ENCODE measurements around the gene TMEM174. TPM values are rescaled to one million over a fixed set of nuclear protein-coding genes. Genes with fewer than 3 reads are reported as not detected.

Gene TMEM174
- total RNA-seq, 1 donor from 2014 or later = not detected

DNA sequence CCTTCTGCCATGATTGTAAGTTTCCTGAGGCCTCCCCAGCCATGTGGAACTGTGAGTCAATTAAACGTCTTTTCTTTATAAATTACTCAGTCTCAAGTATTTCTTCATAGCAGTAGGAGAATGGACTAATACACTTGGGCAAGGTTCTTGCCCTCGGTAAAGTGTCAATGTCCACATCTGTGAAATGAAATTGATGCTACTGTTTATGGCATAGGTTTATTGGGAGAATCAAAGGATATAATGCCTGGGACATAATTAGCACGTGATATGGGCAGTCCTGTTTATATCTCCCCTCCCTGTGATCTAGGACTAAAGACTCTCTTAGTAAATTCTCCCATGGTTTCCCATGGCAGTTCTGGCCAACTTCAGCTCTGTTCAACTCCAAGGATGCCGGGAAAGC lies 19.4 kb downstream of the TMEM174 start:
- Histone ChIP-seq H3K79me2 (ENCODE audit: low read depth) (no peaks in the 10 kb centered on the region), H4K20me1 (ENCODE audit: low read depth) (no peaks in the 10 kb centered on the region), H3K27ac (no peak overlapping the region), H3K27me3 (no peaks in the 10 kb centered on the region), H3K4me3 (no peak overlapping the region), H3K4me2 (no peak overlapping the region), H3K4me1 (no peaks in the 10 kb centered on the region), H3K9me3 (ENCODE audit: low read depth) (no peaks in the 10 kb centered on the region), H3K9ac (no peak overlapping the region), H3K36me3 (no peaks in the 10 kb centered on the region), H3F3A (ENCODE audit: low read depth) (no peaks in the 10 kb centered on the region), H2AFZ (replicated peaks) (no peak overlapping the region)
- DNase-seq (ENCODE audit: low spot score) = no peak
- no peaks in the 10 kb centered on the region for H3K4me1 Mint-ChIP-seq
- no peaks in the 10 kb centered on the region for H3K9me3 Mint-ChIP-seq
- TF ChIP-seq EZH2phosphoT487 (IDR thresholded peaks at IDR 0.05) (no peak), EZH2 (IDR thresholded peaks at IDR 0.05) (no peak)
- TF ChIP-seq, protein P1, sequence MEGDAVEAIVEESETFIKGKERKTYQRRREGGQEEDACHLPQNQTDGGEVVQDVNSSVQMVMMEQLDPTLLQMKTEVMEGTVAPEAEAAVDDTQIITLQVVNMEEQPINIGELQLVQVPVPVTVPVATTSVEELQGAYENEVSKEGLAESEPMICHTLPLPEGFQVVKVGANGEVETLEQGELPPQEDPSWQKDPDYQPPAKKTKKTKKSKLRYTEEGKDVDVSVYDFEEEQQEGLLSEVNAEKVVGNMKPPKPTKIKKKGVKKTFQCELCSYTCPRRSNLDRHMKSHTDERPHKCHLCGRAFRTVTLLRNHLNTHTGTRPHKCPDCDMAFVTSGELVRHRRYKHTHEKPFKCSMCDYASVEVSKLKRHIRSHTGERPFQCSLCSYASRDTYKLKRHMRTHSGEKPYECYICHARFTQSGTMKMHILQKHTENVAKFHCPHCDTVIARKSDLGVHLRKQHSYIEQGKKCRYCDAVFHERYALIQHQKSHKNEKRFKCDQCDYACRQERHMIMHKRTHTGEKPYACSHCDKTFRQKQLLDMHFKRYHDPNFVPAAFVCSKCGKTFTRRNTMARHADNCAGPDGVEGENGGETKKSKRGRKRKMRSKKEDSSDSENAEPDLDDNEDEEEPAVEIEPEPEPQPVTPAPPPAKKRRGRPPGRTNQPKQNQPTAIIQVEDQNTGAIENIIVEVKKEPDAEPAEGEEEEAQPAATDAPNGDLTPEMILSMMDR (IDR thresholded peaks at IDR 0.05) = no peak
- no peak overlapping the region for H3K27ac Mint-ChIP-seq
- no peaks in the 10 kb centered on the region for H3K36me3 Mint-ChIP-seq
- no peak overlapping the region for H3K4me3 Mint-ChIP-seq
- H3K27me3 Mint-ChIP-seq (ENCODE audit: insufficient read depth, low read depth) = peaks cover 12% of the 10 kb centered on the region

GRCh38 chr5:73193592-73193991 lies 20.6 kb downstream of the TMEM174 start:
- TF ChIP-seq, protein P1 (IDR thresholded peaks at IDR 0.05) = no peak
- TF ChIP-seq EZH2 (IDR thresholded peaks at IDR 0.05) (no peak), EZH2phosphoT487 (IDR thresholded peaks at IDR 0.05) (no peak)
- no peaks in the 10 kb centered on the region for H3K27me3 ChIP-seq
- H3F3A ChIP-seq (ENCODE audit: low read depth) = no peaks in the 10 kb centered on the region
- no peak overlapping the region for H3K9ac ChIP-seq
- no peak overlapping the region for H3K4me3 ChIP-seq
- no peak overlapping the region for H3K4me2 ChIP-seq
- H3K27ac ChIP-seq = no peak overlapping the region
- Mint-ChIP-seq H3K9me3 (no peaks in the 10 kb centered on the region), H3K4me1 (no peaks in the 10 kb centered on the region), H3K4me3 (no peak overlapping the region), H3K27me3 (ENCODE audit: insufficient read depth, low read depth) (peaks cover 11% of the 10 kb centered on the region), H3K36me3 (no peaks in the 10 kb centered on the region), H3K27ac (no peak overlapping the region)
- no peaks in the 10 kb centered on the region for H4K20me1 ChIP-seq (ENCODE audit: low read depth)
- H3K4me1 ChIP-seq = no peaks in the 10 kb centered on the region
- no peak overlapping the region for H2AFZ ChIP-seq (replicated peaks)
- no peaks in the 10 kb centered on the region for H3K36me3 ChIP-seq
- no peaks in the 10 kb centered on the region for H3K79me2 ChIP-seq (ENCODE audit: low read depth)
- no peaks in the 10 kb centered on the region for H3K9me3 ChIP-seq (ENCODE audit: low read depth)
- DNase-seq (ENCODE audit: low spot score) = no peak

DNA sequence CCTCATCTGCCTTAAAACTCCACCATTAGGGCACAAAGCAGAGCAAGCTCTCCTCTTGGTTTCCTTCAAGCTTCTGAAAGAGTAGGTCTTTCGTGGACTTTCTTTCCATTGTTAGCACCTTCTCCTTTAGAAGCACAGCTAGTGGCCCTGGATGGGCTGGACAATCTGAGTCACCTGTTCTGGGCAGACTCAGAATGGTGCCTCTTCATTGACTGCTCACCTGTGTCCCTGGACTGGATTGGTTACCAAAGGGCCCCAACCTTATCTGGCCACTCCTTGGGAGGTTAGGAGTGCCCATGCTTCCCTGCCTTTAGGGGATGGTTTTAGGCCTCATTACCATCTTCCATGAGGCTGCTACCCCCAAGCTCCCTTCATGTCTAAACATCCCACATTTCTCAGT lies 23.2 kb downstream of the TMEM174 start:
- H3F3A ChIP-seq (ENCODE audit: low read depth) = no peaks in the 10 kb centered on the region
- Mint-ChIP-seq H3K4me1 (no peaks in the 10 kb centered on the region), H3K27ac (no peak overlapping the region), H3K27me3 (ENCODE audit: insufficient read depth, low read depth) (peaks cover 11% of the 10 kb centered on the region), H3K36me3 (no peaks in the 10 kb centered on the region), H3K4me3 (no peak overlapping the region), H3K9me3 (peaks cover 2% of the 10 kb centered on the region)
- H4K20me1 ChIP-seq (ENCODE audit: low read depth) = no peaks in the 10 kb centered on the region
- TF ChIP-seq EZH2 (IDR thresholded peaks at IDR 0.05) (no peak), EZH2phosphoT487 (IDR thresholded peaks at IDR 0.05) (no peak)
- TF ChIP-seq, protein P1 (IDR thresholded peaks at IDR 0.05) = no peak
- no peaks in the 10 kb centered on the region for H3K79me2 ChIP-seq (ENCODE audit: low read depth)
- H3K9ac ChIP-seq = no peak overlapping the region
- H3K4me1 ChIP-seq = no peaks in the 10 kb centered on the region
- no peak overlapping the region for H3K4me2 ChIP-seq
- H2AFZ ChIP-seq (replicated peaks) = no peak overlapping the region
- no peak overlapping the region for H3K4me3 ChIP-seq
- H3K9me3 ChIP-seq (ENCODE audit: low read depth) = no peaks in the 10 kb centered on the region
- H3K27me3 ChIP-seq = peaks cover 6% of the 10 kb centered on the region
- DNase-seq (ENCODE audit: low spot score) = no peak
- H3K36me3 ChIP-seq = no peaks in the 10 kb centered on the region
- no peak overlapping the region for H3K27ac ChIP-seq
